BJ (cell line): ENCODE results near the gene PEX16. TPM values are rescaled to one million over a fixed set of nuclear protein-coding genes. Genes with fewer than 3 reads are reported as not detected.
"Not testable (repeated sequence)": the region's sequence is repeated elsewhere in the genome, so short reads cannot be mapped to it uniquely, and the experiment has no call there.

Experiments used
- CTCF ChIA-PET: fragments of 350-600 bp; formaldehyde crosslinking; extraction: SDS; loops from one replicate; lab custom pipeline; 2021; ENCODE audit warnings: antibody characterized with exemption, inconsistent platforms; lab: Yijun Ruan, JAX
- POLR2A ChIA-PET: fragments of 300-600 bp; sonication (Branson Sonifier 250); formaldehyde crosslinking; extraction: SDS; loops from one replicate; lab custom pipeline; 2021; ENCODE audit warnings: antibody characterized with exemption; lab: Charles Lee
- DNase-seq: peaks from one replicate; pipeline ENCODE4 v3.0.0-alpha.2; 2011; ENCODE audit warnings: low read depth
- H3K27me3 ChIP-seq: 2 replicates; pipeline ENCODE4 v1.6.0; 2011; ENCODE audit warnings: low read length; ENCODE audit not compliant: control insufficient read depth, insufficient read depth
- H3K36me3 ChIP-seq: 2 replicates; pipeline ENCODE4 v1.5.1; 2011; ENCODE audit warnings: low read length; ENCODE audit not compliant: control insufficient read depth, insufficient read depth
- H3K4me3 ChIP-seq: 2 replicates; pipeline ENCODE4 v1.5.1; 2011; ENCODE audit warnings: low read depth, mild to moderate bottlenecking, control low read depth, low read length
- polyA plus RNA-seq: library from polyadenylated mRNA; depleted of rRNA; stranded (reverse); fragments of >200 nt; gene quantifications from 2 replicates; pipeline ENCODE4 v1.2.3, GENCODE V29; 2011
- TF ChIP-seq, protein P1 (sequence below): IDR thresholded peaks from 2 replicates; pipeline ENCODE4 v1.5.1; 2011; ENCODE audit warnings: low read depth, mild to moderate bottlenecking, control low read depth, inconsistent platforms, low read length, moderate library complexity; ENCODE audit not compliant: insufficient read depth

The PEX16 gene
- polyA plus RNA-seq, 1 experiment: 37.4 TPM

DNA sequence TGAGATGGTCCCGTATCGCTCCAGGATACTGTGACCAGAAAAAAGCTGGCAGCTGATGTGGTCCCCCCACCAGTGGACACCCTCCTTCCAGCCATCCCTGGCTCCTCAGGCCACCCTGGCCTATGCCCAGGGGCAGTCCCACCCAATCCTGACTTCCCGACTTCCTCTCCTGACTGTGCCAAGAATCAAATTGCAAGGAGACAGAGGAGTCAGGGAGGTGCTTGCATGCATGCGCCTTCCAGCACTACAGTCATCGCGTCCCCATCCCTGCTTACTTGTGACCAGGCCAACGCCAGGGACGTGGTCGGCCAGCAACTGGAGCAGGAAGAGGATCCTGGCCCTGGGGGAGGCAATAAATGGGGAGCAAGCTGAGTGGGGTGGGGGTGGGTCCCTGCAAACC lies 7.1 kb downstream of the PEX16 start:
- ChIA-PET POLR2A (no interaction called here), CTCF (no interaction called here)
- H3K4me3 ChIP-seq: no peak overlapping the region
- peaks cover 25% of the 10 kb centered on the region for H3K36me3 ChIP-seq
- H3K27me3 ChIP-seq: no peaks in the 10 kb centered on the region
- TF ChIP-seq, protein P1, sequence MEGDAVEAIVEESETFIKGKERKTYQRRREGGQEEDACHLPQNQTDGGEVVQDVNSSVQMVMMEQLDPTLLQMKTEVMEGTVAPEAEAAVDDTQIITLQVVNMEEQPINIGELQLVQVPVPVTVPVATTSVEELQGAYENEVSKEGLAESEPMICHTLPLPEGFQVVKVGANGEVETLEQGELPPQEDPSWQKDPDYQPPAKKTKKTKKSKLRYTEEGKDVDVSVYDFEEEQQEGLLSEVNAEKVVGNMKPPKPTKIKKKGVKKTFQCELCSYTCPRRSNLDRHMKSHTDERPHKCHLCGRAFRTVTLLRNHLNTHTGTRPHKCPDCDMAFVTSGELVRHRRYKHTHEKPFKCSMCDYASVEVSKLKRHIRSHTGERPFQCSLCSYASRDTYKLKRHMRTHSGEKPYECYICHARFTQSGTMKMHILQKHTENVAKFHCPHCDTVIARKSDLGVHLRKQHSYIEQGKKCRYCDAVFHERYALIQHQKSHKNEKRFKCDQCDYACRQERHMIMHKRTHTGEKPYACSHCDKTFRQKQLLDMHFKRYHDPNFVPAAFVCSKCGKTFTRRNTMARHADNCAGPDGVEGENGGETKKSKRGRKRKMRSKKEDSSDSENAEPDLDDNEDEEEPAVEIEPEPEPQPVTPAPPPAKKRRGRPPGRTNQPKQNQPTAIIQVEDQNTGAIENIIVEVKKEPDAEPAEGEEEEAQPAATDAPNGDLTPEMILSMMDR: no peak
- no peak for DNase-seq

DNA sequence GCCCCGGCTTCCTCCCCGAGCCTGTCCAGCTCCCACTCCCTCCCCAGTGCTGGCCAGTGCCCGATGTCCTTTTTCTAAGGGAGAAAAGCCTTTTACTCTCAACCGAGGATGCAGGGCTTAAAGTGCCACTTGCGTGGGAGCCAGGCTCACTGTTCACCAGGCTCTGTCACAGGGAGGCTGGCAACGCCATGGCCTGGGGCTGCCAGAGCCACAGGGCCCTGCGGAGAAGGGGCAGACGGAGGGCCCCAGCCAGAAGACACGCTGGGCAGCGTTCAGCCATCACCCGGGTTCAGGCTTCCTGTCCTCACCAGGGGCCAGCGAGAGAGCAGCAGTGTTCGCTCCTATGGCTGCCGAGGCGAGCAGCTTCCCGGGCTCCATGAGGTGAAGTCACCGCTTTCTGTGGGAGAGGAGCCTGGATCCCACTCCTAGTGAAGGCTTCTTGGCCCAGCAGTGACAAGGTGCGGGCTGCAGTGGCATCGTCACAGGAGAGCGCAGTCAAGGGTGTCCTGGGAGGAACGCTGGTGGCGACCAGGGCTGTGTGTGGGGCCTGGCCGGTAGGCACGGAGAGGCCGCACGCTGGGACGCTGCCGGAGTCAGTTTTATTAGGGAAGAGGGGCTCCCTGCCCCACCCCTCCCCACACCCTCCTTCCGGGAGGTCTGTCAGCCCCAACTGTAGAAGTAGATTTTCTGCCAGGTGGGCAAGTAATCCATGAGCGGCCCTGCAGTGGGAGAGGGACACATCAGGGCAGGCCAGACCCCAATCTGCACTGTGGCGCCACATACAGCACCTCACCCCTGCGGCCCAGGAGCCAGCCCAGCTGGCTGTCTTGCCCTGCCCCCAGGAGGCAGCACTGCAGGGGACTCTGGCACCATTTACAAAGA lies 7.8 kb downstream of the PEX16 start:
- no peak for DNase-seq
- ChIA-PET POLR2A (interaction anchor here (0.5 kb wide), 1 partner anchor 67 kb away, joined by 3 read pairs; no protein-coding TSS in a partner anchor), CTCF (no interaction called here)
- Histone ChIP-seq H3K27me3 (no peaks in the 10 kb centered on the region), H3K36me3 (peaks cover 24% of the 10 kb centered on the region), H3K4me3 (no peak overlapping the region)
- TF ChIP-seq, protein P1: no peak

DNA sequence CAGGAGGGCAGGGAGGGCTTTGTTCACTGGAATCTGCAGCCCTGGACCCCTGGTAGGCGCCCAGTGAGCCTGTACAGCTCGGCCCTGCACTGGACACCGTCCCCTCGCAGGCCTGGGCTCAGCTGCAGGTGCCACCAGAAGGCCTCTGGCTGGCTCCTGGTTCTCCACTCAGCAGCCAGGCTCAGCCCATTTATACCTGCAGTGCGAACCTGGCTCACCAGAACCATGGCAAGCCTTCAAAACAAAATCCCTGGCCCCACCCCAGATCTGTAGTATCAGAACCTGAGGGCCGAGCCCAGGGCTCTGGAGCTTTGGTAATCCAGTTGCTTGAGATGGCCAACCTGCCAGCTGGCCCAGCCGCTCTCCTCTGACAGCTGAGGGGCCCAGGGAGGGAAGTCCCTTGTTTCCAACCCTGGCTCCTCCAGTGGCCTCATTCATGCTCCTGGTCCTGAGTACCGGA lies 9.7 kb downstream of the PEX16 start:
- ChIA-PET CTCF (no interaction called here), POLR2A (interaction anchor here (0.6 kb wide), 1 partner anchor 406 kb away, joined by 5 read pairs; no protein-coding TSS in a partner anchor)
- no peak overlapping the region for H3K4me3 ChIP-seq
- no peak for DNase-seq
- no peaks in the 10 kb centered on the region for H3K27me3 ChIP-seq
- peaks cover 10% of the 10 kb centered on the region for H3K36me3 ChIP-seq
- TF ChIP-seq, protein P1: no peak

DNA sequence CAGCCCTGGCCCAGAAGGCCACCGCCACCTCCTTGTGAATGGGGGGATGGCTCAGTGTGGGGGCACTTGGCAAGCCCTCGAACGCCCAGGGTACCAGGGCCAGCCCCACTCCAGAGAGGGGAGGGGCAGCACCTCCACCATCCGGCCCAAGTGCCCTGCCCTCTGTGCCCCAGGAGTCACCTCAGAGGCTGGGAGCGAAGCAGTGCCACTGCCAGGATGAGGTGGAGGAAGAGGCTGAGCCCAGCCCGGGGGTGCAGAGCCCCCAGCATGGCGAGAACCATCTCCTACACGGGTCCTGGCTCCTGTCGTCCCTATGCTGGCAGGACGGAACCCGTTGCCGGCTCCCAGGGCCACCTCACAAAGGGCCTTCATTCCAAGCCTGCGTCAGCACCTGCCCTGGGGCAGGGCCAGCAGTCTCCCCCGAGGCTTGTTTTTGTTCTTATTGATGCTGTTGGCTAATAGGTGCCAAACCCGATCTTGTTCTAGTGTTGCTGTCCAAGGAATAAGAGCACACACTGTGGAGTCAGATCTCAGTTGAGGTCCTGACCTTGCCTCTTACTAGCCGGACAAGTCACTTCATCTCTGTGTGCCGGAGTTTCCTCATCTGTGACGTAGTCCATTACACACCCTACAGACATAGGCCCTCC lies 10.6 kb downstream of the PEX16 start, which contains the start of gene FREY1:
Gene FREY1, minus strand, starts transcription at position 307 of the 647 bp plus-strand sequence. Its CDS starts 26 bp downstream, at position 281.
- Histone ChIP-seq H3K27me3 (no peaks in the 10 kb centered on the region), H3K4me3 (no peak within 1 kb of the TSS), H3K36me3 (peaks cover 10% of the 10 kb centered on the region)
- no peak for DNase-seq
- CTCF ChIA-PET: no interaction called here
- TF ChIP-seq, protein P1: no peak
- POLR2A ChIA-PET: no interaction called here

DNA sequence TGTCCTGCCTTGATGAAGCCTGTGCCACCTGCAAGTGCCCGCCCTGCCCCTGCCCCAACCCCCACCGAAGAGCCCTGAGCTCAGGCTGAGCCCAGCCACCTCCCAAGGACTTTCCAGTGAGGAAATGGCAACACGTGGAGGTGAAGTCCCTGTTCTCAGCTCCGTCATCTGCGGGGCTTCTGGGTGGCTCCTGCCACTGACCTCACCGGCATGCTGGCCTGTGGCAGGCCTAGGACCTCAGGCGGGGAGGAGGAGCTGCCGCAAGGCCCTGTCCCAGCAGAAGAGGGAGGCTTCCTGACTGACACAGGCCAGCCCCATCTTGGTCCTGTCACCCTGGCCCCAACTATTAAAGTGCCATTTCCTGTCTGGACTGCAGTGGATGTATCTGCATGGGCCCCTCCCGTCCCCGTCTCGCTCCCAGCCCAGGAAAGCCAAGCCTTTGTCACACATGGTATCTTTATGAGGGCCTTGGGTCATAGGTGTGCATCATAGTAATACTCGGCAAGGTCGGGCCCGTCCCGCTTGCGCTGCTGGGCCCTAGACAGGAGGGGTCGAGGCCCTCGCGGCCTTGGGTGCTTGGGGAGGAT lies 11.5 kb downstream of the PEX16 start:
- Histone ChIP-seq H3K36me3 (peaks cover 9% of the 10 kb centered on the region), H3K4me3 (no peak overlapping the region), H3K27me3 (no peaks in the 10 kb centered on the region)
- no peak for DNase-seq
- ChIA-PET CTCF (no interaction called here), POLR2A (interaction anchor here (0.6 kb wide), 1 partner anchor 390 kb away, joined by 3 read pairs; no protein-coding TSS in a partner anchor)
- TF ChIP-seq, protein P1: no peak

DNA sequence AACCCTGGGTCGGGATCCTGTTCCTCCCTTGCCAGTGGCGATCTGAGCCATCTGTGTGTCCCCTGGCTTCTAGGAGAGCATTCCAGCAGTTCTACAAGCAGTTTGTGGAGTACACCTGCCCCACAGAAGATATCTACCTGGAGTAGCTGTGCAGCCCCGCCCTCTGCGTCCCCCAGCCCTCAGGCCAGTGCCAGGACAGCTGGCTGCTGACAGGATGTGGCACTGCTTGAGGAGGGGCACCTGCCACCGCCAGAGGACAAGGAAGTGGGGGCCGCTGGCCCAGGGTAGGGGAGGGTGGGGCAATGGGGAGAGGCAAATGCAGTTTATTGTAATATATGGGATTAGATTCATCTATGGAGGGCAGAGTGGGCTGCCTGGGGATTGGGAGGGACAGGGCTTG lies 12.1 kb downstream of the PEX16 start:
- CTCF ChIA-PET, DNase-seq, H3K4me3 ChIP-seq, H3K27me3 ChIP-seq, H3K36me3 ChIP-seq: not testable (repeated sequence)
- POLR2A ChIA-PET: interaction anchor here (0.7 kb wide), 1 partner anchor 742 kb away, joined by 9 read pairs; no protein-coding TSS in a partner anchor
